GM12865 (cell line): Measurements from ENCODE around the gene CLIP2.
"Not testable (repeated sequence)": the region's sequence is repeated elsewhere in the genome, so short reads cannot be mapped to it uniquely, and the experiment has no call there.

Experiments
- DNase-seq: peaks from one replicate; pipeline ENCODE4 v3.0.0; 2010; ENCODE audit warnings: low read depth
- H3K4me3 ChIP-seq: 2 replicates; pipeline ENCODE4 v1.5.1; 2011; ENCODE audit warnings: mild to moderate bottlenecking, low read depth, low read length, control low read depth
- TF ChIP-seq, protein P1 (sequence below): IDR thresholded peaks from 2 replicates; pipeline ENCODE4 v1.5.1; 2011; ENCODE audit warnings: low read length, control low read depth, low read depth, inconsistent platforms; ENCODE audit not compliant: insufficient read depth; ENCODE audit errors: missing control alignments

CLIP2 gene

DNA sequence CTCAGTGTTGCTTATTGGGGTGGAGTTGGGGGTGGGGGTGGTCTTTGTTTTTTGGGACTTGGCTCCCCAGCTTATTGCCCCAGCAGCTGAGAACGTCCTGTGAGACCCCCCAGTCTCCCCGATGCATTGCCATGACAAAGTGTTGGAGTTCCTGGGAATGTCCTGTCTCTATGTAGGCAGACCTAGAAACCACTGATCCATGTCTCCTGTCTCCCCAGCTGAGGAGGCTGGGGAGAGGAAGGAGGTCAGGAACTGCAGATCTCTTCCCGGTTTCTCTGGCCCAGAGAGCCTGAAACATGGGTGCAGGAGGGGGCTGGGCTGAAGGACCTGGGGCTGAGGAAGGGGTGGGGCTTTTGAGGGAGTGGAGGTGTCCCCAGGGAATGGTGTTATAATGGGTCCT, 84.3 kb downstream of the CLIP2 start:
- TF ChIP-seq, protein P1, sequence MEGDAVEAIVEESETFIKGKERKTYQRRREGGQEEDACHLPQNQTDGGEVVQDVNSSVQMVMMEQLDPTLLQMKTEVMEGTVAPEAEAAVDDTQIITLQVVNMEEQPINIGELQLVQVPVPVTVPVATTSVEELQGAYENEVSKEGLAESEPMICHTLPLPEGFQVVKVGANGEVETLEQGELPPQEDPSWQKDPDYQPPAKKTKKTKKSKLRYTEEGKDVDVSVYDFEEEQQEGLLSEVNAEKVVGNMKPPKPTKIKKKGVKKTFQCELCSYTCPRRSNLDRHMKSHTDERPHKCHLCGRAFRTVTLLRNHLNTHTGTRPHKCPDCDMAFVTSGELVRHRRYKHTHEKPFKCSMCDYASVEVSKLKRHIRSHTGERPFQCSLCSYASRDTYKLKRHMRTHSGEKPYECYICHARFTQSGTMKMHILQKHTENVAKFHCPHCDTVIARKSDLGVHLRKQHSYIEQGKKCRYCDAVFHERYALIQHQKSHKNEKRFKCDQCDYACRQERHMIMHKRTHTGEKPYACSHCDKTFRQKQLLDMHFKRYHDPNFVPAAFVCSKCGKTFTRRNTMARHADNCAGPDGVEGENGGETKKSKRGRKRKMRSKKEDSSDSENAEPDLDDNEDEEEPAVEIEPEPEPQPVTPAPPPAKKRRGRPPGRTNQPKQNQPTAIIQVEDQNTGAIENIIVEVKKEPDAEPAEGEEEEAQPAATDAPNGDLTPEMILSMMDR: no peak
- DNase-seq: no peak
- no peak overlapping the region for H3K4me3 ChIP-seq

DNA sequence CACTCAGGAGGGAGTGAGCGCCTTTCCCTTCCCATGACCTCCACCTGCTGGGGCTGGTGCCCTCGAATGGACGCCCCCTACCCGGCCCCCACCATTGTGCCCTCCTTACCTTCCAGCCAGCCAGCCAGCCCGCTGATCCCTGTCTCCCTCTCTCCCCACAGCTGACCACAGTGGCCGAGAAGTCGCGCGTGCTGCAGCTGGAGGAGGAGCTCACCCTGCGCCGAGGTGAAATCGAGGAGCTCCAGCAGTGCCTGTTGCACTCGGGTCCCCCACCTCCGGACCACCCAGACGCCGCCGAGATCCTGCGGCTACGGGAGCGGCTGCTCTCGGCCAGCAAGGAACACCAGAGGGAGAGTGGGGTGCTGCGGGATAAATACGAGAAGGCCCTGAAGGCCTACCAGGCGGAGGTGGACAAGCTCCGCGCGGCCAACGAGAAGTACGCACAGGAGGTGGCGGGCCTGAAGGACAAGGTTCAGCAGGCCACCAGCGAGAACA, 86.6 kb downstream of the CLIP2 start:
- TF ChIP-seq, protein P1: no peak
- no peak overlapping the region for H3K4me3 ChIP-seq
- no peak for DNase-seq

GRCh38 chr7:74376256-74377036, 87.2 kb downstream of the CLIP2 start:
- DNase-seq: no peak
- no peak overlapping the region for H3K4me3 ChIP-seq
- TF ChIP-seq, protein P1: no peak

DNA sequence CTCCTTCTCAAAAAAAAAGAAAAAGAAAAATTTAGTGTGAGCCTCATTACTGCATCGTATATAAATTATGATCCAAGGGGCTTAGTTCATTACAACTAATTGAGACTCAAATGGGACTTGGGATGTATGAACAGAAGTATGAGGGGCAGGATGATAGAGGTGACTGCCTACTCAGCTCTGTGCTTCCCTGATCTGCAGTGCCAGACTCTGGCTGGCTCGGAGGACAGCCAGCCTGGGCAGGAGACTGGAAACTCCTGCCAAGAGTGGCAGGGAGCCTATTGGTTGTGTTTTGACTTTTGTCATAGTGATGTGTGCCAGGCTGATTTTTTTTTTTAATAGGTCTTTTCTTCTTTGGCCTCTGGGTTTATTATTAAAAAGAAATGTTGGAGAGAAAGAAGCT, 90.7 kb downstream of the CLIP2 start:
- DNase-seq: no peak
- no peak overlapping the region for H3K4me3 ChIP-seq
- TF ChIP-seq, protein P1: no peak

- no peak overlapping the region for H3K4me3 ChIP-seq
- no peak for DNase-seq
- TF ChIP-seq, protein P1: no peak
Measured at GRCh38 chr7:74380720-74381119, 91.5 kb downstream of the CLIP2 start.

GRCh38 chr7:74384086-74384485, 94.9 kb downstream of the CLIP2 start:
- not testable (repeated sequence) for H3K4me3 ChIP-seq, DNase-seq

DNA sequence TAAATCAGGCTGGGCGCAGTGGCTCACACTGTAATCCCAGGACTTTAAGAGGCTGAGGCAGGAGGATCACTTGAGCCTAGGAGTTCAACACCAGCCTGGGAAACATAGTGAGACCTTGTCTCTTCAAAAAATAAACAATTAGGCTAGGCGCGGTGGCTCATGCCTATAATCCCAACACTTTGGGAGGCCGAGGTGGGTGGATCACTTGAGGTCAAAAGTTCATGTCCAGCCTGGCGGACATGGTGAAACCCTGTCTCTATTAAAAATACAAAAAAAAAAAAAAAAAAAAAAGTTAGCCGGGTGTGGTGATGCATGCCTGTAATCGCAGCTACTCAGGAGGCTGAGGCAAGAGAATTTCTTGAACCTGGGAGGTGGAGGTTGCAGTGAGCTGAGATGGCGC, 95.6 kb downstream of the CLIP2 start:
- H3K4me3 ChIP-seq, DNase-seq: not testable (repeated sequence)

- TF ChIP-seq, protein P1: no peak
- H3K4me3 ChIP-seq: no peak overlapping the region
- no peak for DNase-seq
Measured at GRCh38 chr7:74387606-74388005, 98.4 kb downstream of the CLIP2 start.
